WI38 (cell line): ENCODE data around the gene DYRK1A.
"Not testable (repeated sequence)": the region's sequence is repeated elsewhere in the genome, so short reads cannot be mapped to it uniquely, and the experiment has no call there.

ENCODE experiments used
- H3K4me3 ChIP-seq: 2 replicates; pipeline ENCODE4 v1.5.1; 2011; ENCODE audit warnings: low read depth, mild to moderate bottlenecking, control low read depth, low read length
- CTCF ChIP-seq: IDR thresholded peaks from 2 replicates; pipeline ENCODE4 v1.5.1; 2012; ENCODE audit warnings: low read depth, mild to moderate bottlenecking, control low read depth, low read length

DYRK1A gene

GRCh38 chr21:37542512-37542911 lies 175.9 kb downstream of the DYRK1A start:
- H3K4me3 ChIP-seq, result no peak overlapping the region
- TF ChIP-seq CTCF, result no peak

GRCh38 chr21:37546299-37546908 lies 179.8 kb downstream of the DYRK1A start:
- H3K4me3 ChIP-seq, result no peak overlapping the region
- TF ChIP-seq CTCF, result no peak

- no peak overlapping the region for H3K4me3 ChIP-seq
Measured at GRCh38 chr21:37546949-37547614, 180.5 kb downstream of the DYRK1A start.

GRCh38 chr21:37547615-37548200 lies 181.1 kb downstream of the DYRK1A start:
- no peak overlapping the region for H3K4me3 ChIP-seq
- TF ChIP-seq CTCF, result no peak

More at GRCh38 chr21:37546949-37547614, 180.5 kb downstream of the DYRK1A start:
- TF ChIP-seq CTCF, result no peak

GRCh38 chr21:37548521-37548981 lies 182.0 kb downstream of the DYRK1A start:
- TF ChIP-seq CTCF, result no peak
- no peak overlapping the region for H3K4me3 ChIP-seq

- not testable (repeated sequence) for H3K4me3 ChIP-seq
Measured at GRCh38 chr21:37549730-37550129, 183.2 kb downstream of the DYRK1A start.

- H3K4me3 ChIP-seq, result no peak overlapping the region
- no peak for TF ChIP-seq CTCF
Measured at GRCh38 chr21:37550157-37550556, 183.6 kb downstream of the DYRK1A start.
